Sigmoid colon (tissue), 4 donors: ENCODE data around the gene CSH1.
"Not testable (repeated sequence)": the region's sequence is repeated elsewhere in the genome, so short reads cannot be mapped to it uniquely, and the experiment has no call there.

ENCODE experiments used
- EP300 ChIP-seq, 4 donors: sonication (generic); formaldehyde crosslinking; IDR thresholded peaks; one replicate each; pipeline ENCODE4 v1.6.1; 2017; ENCODE audit warnings: antibody characterized with exemption in 4 of 4
- POLR2A ChIP-seq, 2 donors: fragments of 450-650 bp; IDR thresholded peaks; one replicate each; pipeline ENCODE4 v1.6.1; 2016; ENCODE audit warnings: antibody characterized with exemption in 2 of 2, mild to moderate bottlenecking in 2 of 2, moderate library complexity in 2 of 2
- POLR2AphosphoS5 ChIP-seq, 4 donors: sonication (generic); formaldehyde crosslinking; IDR thresholded peaks; one replicate each; pipeline ENCODE4 v1.6.1; 2017; ENCODE audit warnings: antibody characterized with exemption in 4 of 4
- TF ChIP-seq, protein P1 (sequence below), 4 experiments: fragments of 450-650 bp in 3 of 4; fragments of 200-600 bp in 1 of 4; IDR thresholded peaks; one replicate each; pipeline ENCODE4 v1.5.1; 2016 to 2019; ENCODE audit warnings: antibody characterized with exemption in 4 of 4, mild to moderate bottlenecking in 3 of 4, moderate library complexity in 2 of 4

DNA sequence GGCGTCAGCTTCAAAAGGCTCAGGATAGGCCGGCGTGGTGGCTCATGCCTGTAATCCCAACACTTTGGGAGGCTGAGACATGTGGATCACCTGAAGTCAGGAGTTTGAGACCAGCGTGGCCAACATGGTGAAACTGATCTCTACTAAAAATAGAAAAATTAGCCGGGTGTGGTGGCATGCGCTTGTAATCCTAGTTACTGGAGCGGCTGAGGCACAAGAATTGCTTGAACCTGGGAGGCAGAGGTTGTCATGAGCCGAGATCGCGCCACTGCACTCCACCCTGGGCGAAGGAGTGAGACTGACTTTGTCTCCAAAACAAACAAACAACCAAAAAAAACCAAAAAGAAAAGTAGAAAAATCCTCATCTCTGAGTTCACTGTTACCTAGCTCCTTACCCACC lies 11.3 kb downstream of the CSH1 start:
- TF ChIP-seq, protein P1, sequence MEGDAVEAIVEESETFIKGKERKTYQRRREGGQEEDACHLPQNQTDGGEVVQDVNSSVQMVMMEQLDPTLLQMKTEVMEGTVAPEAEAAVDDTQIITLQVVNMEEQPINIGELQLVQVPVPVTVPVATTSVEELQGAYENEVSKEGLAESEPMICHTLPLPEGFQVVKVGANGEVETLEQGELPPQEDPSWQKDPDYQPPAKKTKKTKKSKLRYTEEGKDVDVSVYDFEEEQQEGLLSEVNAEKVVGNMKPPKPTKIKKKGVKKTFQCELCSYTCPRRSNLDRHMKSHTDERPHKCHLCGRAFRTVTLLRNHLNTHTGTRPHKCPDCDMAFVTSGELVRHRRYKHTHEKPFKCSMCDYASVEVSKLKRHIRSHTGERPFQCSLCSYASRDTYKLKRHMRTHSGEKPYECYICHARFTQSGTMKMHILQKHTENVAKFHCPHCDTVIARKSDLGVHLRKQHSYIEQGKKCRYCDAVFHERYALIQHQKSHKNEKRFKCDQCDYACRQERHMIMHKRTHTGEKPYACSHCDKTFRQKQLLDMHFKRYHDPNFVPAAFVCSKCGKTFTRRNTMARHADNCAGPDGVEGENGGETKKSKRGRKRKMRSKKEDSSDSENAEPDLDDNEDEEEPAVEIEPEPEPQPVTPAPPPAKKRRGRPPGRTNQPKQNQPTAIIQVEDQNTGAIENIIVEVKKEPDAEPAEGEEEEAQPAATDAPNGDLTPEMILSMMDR (IDR thresholded peaks at IDR 0.05) = not testable (repeated sequence)
- TF ChIP-seq POLR2AphosphoS5, POLR2A, EP300 (IDR thresholded peaks at IDR 0.05): not testable (repeated sequence)
